SJCRH30 (cell line): ENCODE measurements around the gene RWDD3. TPM values are rescaled to one million over a fixed set of nuclear protein-coding genes. Genes with fewer than 3 reads are reported as not detected.
A peak's percentile ranks its signal among the peaks of the same experiment; 100 is the strongest.

Source experiments
- DNase-seq, 2 experiments: peaks; one replicate each; pipeline ENCODE4 v3.0.0-alpha.2; 2015 to 2020
- H3K27ac ChIP-seq: fragments of 250-450 bp; sonication (Bioruptor Pico); 2 replicates; pipeline ENCODE4 v1.5.1; 2020; ENCODE audit warnings: mild to moderate bottlenecking, moderate library complexity
- H3K27me3 ChIP-seq: fragments of 250-450 bp; sonication (Bioruptor Pico); 2 replicates; pipeline ENCODE4 v1.5.1; 2020; ENCODE audit warnings: mild to moderate bottlenecking, moderate library complexity
- H3K36me3 ChIP-seq: fragments of 250-450 bp; sonication (Bioruptor Pico); 2 replicates; pipeline ENCODE4 v1.5.1; 2020; ENCODE audit warnings: mild to moderate bottlenecking, moderate library complexity
- H3K4me1 ChIP-seq: fragments of 250-450 bp; sonication (Bioruptor Pico); 2 replicates; pipeline ENCODE4 v1.5.1; 2020; ENCODE audit warnings: mild to moderate bottlenecking, moderate library complexity
- H3K4me3 ChIP-seq: fragments of 250-450 bp; sonication (Bioruptor Pico); 2 replicates; pipeline ENCODE4 v1.5.1; 2020; ENCODE audit warnings: mild to moderate bottlenecking, moderate library complexity
- H3K9me3 ChIP-seq: fragments of 250-450 bp; sonication (Bioruptor Pico); replicated peaks from 2 replicates; pipeline ENCODE4 v1.5.1; 2020; ENCODE audit warnings: mild to moderate bottlenecking, moderate library complexity
- total RNA-seq: library from RNA; depleted of rRNA; stranded (reverse); fragments of >200 nt; shearing (Covaris generic); gene quantifications from 2 replicates; pipeline ENCODE4 v1.2.3, GENCODE V29; 2014; rRNA removed

RWDD3 gene, protein sequence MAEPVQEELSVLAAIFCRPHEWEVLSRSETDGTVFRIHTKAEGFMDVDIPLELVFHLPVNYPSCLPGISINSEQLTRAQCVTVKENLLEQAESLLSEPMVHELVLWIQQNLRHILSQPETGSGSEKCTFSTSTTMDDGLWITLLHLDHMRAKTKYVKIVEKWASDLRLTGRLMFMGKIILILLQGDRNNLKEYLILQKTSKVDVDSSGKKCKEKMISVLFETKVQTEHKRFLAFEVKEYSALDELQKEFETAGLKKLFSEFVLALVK
- total RNA-seq, result 25.8 and 29.1 TPM in 2 replicates

DNA sequence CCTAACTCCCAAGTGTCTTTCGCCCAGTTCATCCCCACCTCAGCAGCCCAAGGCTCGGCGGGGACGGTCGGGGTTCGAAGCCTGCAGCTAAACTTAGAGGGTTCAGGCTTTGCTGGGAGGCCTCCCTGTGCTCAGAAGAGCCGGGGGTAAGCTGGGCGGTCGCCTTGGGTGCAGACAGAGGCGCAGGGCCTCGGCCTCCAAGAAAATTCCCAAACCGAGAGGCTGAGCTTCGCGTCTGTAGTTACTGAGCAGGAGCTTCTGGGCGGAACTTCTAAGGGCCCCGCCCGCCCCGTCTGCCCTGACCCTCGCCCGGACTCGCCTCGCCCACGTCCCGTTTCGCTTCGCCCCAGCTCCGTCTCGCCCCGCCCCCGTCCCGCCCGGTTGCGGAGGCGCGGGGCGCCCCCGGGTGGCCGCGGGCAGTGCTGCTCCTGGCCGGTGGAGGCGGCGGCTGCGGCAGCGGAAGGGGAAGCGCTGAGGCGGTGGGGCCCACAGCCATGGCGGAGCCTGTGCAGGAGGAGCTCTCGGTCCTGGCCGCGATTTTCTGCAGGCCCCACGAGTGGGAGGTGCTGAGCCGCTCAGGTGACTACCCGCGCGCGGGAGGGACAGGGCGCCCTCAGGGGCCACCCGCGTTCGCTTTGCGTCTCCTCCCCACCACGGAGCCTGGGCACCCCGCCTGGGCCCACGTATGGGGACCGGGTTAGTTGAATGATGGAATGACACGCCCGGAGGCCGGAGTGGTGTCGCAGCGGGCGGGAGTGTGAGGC, at the start of gene RWDD3:
Gene RWDD3 (plus strand): TSS at position 474 of the 764 bp plus-strand sequence. CDS start 21 bp downstream, at position 495.
- Histone ChIP-seq H3K27ac (peak within 1 kb of the TSS; percentile 87), H3K36me3 (peaks cover 9% of the 10 kb centered on the region), H3K4me3 (peak within 1 kb of the TSS; percentile 92), H3K4me1 (peaks cover 14% of the 10 kb centered on the region), H3K9me3 (no peaks in the 10 kb centered on the region), H3K27me3 (no peaks in the 10 kb centered on the region)
- DNase-seq, result peak; percentile 95 to 96

DNA sequence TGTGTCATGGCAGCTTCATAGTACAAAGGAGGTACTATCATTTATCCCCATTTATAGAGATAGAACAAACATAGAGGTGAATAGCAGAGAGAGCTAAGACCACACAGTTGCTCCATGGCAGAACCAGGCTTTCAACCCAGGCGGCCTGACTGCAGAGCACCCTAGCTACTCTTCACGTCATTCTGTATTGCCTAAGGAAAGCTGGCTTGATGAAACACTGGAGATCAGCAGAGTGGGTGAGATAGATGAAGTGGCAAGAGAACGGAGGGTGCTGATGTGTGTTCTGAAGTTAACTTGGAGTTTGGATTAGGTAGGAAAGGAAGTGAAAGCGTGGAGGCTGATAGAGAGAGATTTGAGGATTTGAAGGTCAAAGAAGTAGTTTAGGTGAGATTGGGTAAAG, 47.9 kb upstream of the RWDD3 start:
- peaks cover 59% of the 10 kb centered on the region for H3K36me3 ChIP-seq
- no peak for DNase-seq
- no peak overlapping the region for H3K27ac ChIP-seq
- H3K4me1 ChIP-seq, result no peaks in the 10 kb centered on the region
- H3K9me3 ChIP-seq, result no peaks in the 10 kb centered on the region
- H3K4me3 ChIP-seq, result no peak overlapping the region
- no peaks in the 10 kb centered on the region for H3K27me3 ChIP-seq

GRCh38 chr1:95193591-95193990, 40.4 kb upstream of the RWDD3 start:
- Histone ChIP-seq H3K36me3 (peaks cover 29% of the 10 kb centered on the region), H3K4me3 (no peak overlapping the region), H3K27me3 (no peaks in the 10 kb centered on the region), H3K9me3 (no peaks in the 10 kb centered on the region), H3K27ac (no peak overlapping the region), H3K4me1 (peaks cover 35% of the 10 kb centered on the region)
- DNase-seq, result no peak

DNA sequence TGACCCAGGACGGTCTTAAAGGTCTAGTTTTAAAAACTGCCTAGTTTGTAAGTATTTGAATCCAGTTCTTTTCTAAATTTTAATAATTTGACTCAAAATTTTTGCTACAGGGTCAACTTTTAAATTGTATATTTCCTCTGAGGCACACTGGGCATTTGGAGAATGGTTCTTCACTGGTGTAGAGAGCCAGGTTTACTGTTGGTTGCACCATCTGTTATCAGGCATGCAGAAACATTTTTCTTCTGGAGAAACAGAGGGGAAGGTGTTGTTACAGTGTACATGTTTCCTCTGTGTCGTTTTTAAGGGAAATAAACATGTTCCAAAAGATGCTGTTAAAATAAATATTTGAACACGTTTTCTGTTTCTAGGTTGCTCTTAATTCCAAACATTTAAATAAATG, 39.0 kb upstream of the RWDD3 start:
- Histone ChIP-seq H3K4me1 (peaks cover 49% of the 10 kb centered on the region), H3K27me3 (no peaks in the 10 kb centered on the region), H3K9me3 (no peaks in the 10 kb centered on the region), H3K4me3 (no peak overlapping the region), H3K27ac (no peak overlapping the region), H3K36me3 (peaks cover 24% of the 10 kb centered on the region)
- DNase-seq, result no peak

DNA sequence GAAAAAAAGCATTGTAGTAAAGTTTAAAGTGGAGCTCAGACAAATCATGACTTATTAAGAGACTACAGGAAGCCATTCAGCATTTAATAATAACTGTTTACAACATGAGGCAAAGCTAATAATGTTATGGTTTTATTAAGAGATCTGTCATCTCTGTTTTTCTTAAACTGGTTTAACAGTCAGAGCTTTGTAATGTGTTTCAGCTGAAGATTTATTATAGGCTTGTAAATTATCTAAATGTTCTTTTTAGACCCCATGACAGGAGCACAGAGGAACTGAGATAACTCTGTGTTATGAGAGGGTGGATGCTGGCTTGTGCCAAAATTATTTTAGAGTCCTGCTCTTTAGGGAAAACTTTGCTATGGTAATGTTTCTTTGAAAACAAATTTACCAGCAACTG, 38.0 kb upstream of the RWDD3 start:
- Histone ChIP-seq H3K27ac (peak overlapping the region; percentile 94), H3K4me1 (peaks cover 49% of the 10 kb centered on the region), H3K9me3 (no peaks in the 10 kb centered on the region), H3K36me3 (peaks cover 22% of the 10 kb centered on the region), H3K27me3 (no peaks in the 10 kb centered on the region), H3K4me3 (no peak overlapping the region)
- no peak for DNase-seq

GRCh38 chr1:95197616-95198252, 36.3 kb upstream of the RWDD3 start:
- H3K27me3 ChIP-seq, result no peaks in the 10 kb centered on the region
- DNase-seq, result peak; percentile 83 to 97
- no peaks in the 10 kb centered on the region for H3K9me3 ChIP-seq
- peak overlapping the region; percentile 94 for H3K27ac ChIP-seq
- peaks cover 13% of the 10 kb centered on the region for H3K36me3 ChIP-seq
- peaks cover 49% of the 10 kb centered on the region for H3K4me1 ChIP-seq
- no peak overlapping the region for H3K4me3 ChIP-seq

DNA sequence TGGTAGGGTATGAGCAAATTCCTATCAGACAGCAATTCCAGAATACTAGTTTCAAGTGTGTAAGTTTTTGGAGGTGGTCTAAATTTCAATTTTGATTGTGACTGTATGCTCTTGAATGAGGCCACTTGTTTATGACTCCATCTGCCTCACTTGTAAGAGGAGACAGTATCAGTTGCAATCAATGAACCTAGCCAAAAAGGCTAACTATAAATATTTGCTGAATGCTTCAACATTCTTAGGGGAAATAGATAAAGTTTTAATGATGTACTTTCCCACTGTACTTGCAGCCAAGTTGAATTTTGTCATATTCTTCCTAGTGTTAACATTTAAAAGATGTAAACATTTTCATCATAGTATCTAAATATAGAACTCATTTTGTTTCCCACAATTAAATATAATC, 32.1 kb upstream of the RWDD3 start:
- H3K4me1 ChIP-seq, result peaks cover 32% of the 10 kb centered on the region
- no peaks in the 10 kb centered on the region for H3K36me3 ChIP-seq
- H3K27me3 ChIP-seq, result no peaks in the 10 kb centered on the region
- no peak for DNase-seq
- no peak overlapping the region for H3K4me3 ChIP-seq
- peaks cover 4% of the 10 kb centered on the region; the same call in 1 of the 2 replicates for H3K9me3 ChIP-seq
- no peak overlapping the region for H3K27ac ChIP-seq

DNA sequence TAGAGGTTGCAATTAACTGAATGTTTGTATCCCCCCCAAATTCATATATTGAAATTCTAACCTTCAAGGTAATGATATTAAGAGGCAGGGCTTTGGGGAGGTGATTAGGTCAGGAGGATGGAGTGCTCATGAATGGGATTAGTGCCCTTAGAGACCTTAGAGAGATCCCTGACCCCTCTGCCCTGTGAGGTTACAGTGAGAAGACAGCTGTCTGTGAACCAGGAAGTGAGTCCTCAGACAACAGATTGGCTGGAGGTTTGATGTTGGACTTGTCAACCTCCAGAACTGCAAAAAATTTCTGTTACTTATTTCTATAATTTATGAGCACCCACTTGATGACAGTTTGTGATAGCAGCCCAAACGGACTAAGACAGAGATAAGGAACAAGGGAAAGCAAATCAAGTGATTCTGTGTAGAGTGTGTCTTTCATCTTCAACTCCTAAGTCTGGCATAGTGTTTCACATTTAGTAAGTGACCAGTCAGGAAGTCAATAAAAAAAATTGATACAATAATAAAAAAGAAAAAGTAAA, 30.0 kb upstream of the RWDD3 start:
- Histone ChIP-seq H3K9me3 (peaks cover 4% of the 10 kb centered on the region; the same call in 1 of the 2 replicates), H3K4me3 (no peak overlapping the region), H3K27ac (no peak overlapping the region), H3K36me3 (no peaks in the 10 kb centered on the region), H3K4me1 (peaks cover 20% of the 10 kb centered on the region), H3K27me3 (no peaks in the 10 kb centered on the region)
- no peak for DNase-seq

- Histone ChIP-seq H3K27ac (no peak overlapping the region), H3K9me3 (peaks cover 4% of the 10 kb centered on the region; the same call in 1 of the 2 replicates), H3K27me3 (no peaks in the 10 kb centered on the region), H3K4me3 (no peak overlapping the region), H3K36me3 (peaks cover 2% of the 10 kb centered on the region; the same call in 1 of the 2 replicates), H3K4me1 (peaks cover 9% of the 10 kb centered on the region)
- DNase-seq, result no peak
Observed at GRCh38 chr1:95206514-95206913, 27.5 kb upstream of the RWDD3 start.

DNA sequence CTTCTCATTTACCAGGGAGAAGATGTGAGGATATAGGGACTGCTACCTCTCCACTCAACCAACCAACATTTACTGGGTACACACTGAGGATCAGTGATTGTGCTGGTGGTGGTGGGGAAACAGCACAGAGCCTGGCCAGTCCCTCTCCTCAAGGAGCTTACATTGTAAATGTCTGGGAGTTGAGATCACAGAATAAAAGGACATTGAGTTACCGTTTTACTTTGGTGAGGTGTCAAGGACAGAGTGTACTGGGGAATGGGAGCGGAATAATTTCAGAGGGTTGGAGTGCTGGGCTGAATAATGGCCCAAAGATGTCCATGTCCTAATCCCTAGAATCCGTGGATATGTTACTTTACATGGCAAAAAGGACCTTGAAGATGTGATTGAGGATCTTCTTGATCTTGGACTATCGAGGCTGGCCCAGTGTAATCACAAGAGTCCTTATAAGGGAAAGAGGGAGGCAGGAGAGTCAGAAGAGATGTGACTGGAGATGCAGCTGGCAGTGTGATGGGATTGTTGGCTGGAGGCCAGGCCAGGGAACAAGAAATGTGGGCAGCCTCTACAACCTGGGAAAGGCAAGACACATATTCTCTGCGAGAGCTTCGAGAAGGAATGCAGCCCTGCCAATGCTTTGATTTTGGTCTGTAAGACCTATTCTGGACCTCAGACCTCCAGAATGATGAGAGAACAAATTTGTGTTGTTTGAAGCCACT, 26.6 kb upstream of the RWDD3 start:
- peak; percentile 64 to 84 for DNase-seq
- peaks cover 9% of the 10 kb centered on the region for H3K4me1 ChIP-seq
- peaks cover 2% of the 10 kb centered on the region; the same call in 1 of the 2 replicates for H3K36me3 ChIP-seq
- H3K27me3 ChIP-seq, result no peaks in the 10 kb centered on the region
- no peak overlapping the region; the same call in 1 of the 2 replicates for H3K27ac ChIP-seq
- no peak overlapping the region for H3K4me3 ChIP-seq
- H3K9me3 ChIP-seq, result peaks cover 10% of the 10 kb centered on the region; the same call in 1 of the 2 replicates

- H3K27me3 ChIP-seq, result no peaks in the 10 kb centered on the region
- peaks cover 9% of the 10 kb centered on the region for H3K4me1 ChIP-seq
- DNase-seq, result no peak
- no peak overlapping the region for H3K4me3 ChIP-seq
- H3K27ac ChIP-seq, result no peak overlapping the region
- H3K9me3 ChIP-seq, result peaks cover 6% of the 10 kb centered on the region
- H3K36me3 ChIP-seq, result peaks cover 2% of the 10 kb centered on the region; the same call in 1 of the 2 replicates
Observed at GRCh38 chr1:95208876-95209275, 25.1 kb upstream of the RWDD3 start.

DNA sequence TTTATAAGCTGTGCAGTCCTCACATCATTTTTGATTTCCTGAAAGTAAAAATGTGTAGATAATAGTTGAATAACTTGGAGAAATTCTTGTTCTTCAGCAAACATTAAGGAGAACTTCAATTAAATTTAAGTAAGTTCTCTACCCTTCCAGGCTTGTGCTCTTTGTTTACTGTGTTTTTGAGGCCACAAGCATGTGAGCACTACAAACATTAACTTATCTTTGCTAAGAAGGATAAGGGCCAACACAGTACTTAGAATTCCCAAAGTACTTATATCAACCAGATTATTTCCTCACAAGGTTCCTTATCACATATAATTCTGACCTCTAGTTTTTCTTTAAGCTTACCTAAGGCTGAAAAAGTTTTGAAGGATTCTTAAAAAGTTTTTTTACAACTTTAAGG, 24.7 kb upstream of the RWDD3 start:
- no peaks in the 10 kb centered on the region for H3K27me3 ChIP-seq
- no peak for DNase-seq
- peaks cover 6% of the 10 kb centered on the region for H3K9me3 ChIP-seq
- H3K36me3 ChIP-seq, result peaks cover 2% of the 10 kb centered on the region; the same call in 1 of the 2 replicates
- no peak overlapping the region for H3K4me3 ChIP-seq
- no peak overlapping the region for H3K27ac ChIP-seq
- peaks cover 9% of the 10 kb centered on the region for H3K4me1 ChIP-seq

- no peaks in the 10 kb centered on the region for H3K27me3 ChIP-seq
- no peaks in the 10 kb centered on the region for H3K36me3 ChIP-seq
- H3K9me3 ChIP-seq, result peaks cover 11% of the 10 kb centered on the region
- H3K4me3 ChIP-seq, result no peak overlapping the region
- no peak overlapping the region for H3K27ac ChIP-seq
- no peak for DNase-seq
- H3K4me1 ChIP-seq, result no peaks in the 10 kb centered on the region
Observed at GRCh38 chr1:95216292-95216990, 17.6 kb upstream of the RWDD3 start.

GRCh38 chr1:95217371-95217770, 16.6 kb upstream of the RWDD3 start:
- no peaks in the 10 kb centered on the region for H3K27me3 ChIP-seq
- H3K27ac ChIP-seq, result no peak overlapping the region
- H3K36me3 ChIP-seq, result 0 out of 2 replicates have a peak, but pooled peaks cover 2% of the 10 kb centered on the region
- no peak overlapping the region for H3K4me3 ChIP-seq
- peaks cover 5% of the 10 kb centered on the region for H3K9me3 ChIP-seq
- DNase-seq, result no peak
- no peaks in the 10 kb centered on the region for H3K4me1 ChIP-seq
